H1 (cell line): Measurements from ENCODE around the gene THRB. TPM values are rescaled to one million over a fixed set of nuclear protein-coding genes. Genes with fewer than 3 reads are reported as not detected.

Experiments
- CTCF ChIA-PET: fragments of 300-600 bp; sonication (Branson Sonifier 250); formaldehyde crosslinking; loops from one replicate; lab custom pipeline; 2021; ENCODE audit not compliant: partially characterized antibody; lab: Charles Lee
- POLR2A ChIA-PET: fragments of 300-600 bp; sonication (Branson Sonifier 250); formaldehyde crosslinking; loops from one replicate; lab custom pipeline; 2021; ENCODE audit warnings: inconsistent platforms; ENCODE audit not compliant: partially characterized antibody; lab: Charles Lee
- DNase-seq, 2 experiments: peaks; one replicate each; pipeline versions ENCODE4 v3.0.0 to v3.0.0-alpha.2; 2010 to 2022; ENCODE audit warnings: low spot score in 2 of 2, low read depth in 1 of 2, mixed read lengths in 1 of 2
- FAIRE-seq: peaks from 2 replicates; lab custom pipeline; 2011; peaks lifted over from hg19 to GRCh38; lab: Jason Lieb, UNC
- H2AFZ ChIP-seq: 2 replicates; pipeline ENCODE4 v1.8.1; 2012; ENCODE audit warnings: low read length, inconsistent platforms
- H2AK5ac ChIP-seq: 2 replicates; pipeline ENCODE4 v1.6.1; 2013; ENCODE audit warnings: low read depth, low read length
- H2BK120ac ChIP-seq: replicated peaks from 2 replicates; pipeline ENCODE3; 2013; ENCODE audit warnings: low read depth, low read length, inconsistent platforms
- H2BK12ac ChIP-seq: 2 replicates; pipeline ENCODE4 v1.6.1; 2013; ENCODE audit warnings: low read depth, low read length
- H2BK15ac ChIP-seq: 2 replicates; pipeline ENCODE4 v1.6.1; 2013; ENCODE audit warnings: low read length
- H2BK20ac ChIP-seq: 2 replicates; pipeline ENCODE4 v1.6.1; 2013; ENCODE audit warnings: low read length
- H2BK5ac ChIP-seq: 2 replicates; pipeline ENCODE4 v1.6.1; 2013; ENCODE audit warnings: low read depth, low read length
- H3K14ac ChIP-seq: 2 replicates; pipeline ENCODE4 v1.6.1; 2013; ENCODE audit warnings: inconsistent platforms; ENCODE audit not compliant: insufficient read length
- H3K18ac ChIP-seq: 2 replicates; pipeline ENCODE4 v1.6.1; 2013; ENCODE audit warnings: low read length; ENCODE audit errors: extremely low read depth
- H3K23ac ChIP-seq: 2 replicates; pipeline ENCODE4 v1.6.1; 2013; ENCODE audit warnings: inconsistent platforms; ENCODE audit not compliant: insufficient read length
- H3K23me2 ChIP-seq: 2 replicates; pipeline ENCODE4 v1.6.1; 2013; ENCODE audit warnings: low read depth, low read length
- H3K27ac ChIP-seq: 2 replicates; pipeline ENCODE4 v1.6.1; 2011; ENCODE audit warnings: low read depth, low read length, inconsistent platforms
- H3K27me3 ChIP-seq, 4 experiments: replicated peaks in 1 of 4; 1 replicate in 1 of 4; 2 replicates in 3 of 4; pipeline versions ENCODE4 v1.6.1 to v1.8.1; 2011 to 2013; ENCODE audit warnings: low read length in 3 of 4, mild to moderate bottlenecking in 3 of 4, inconsistent platforms in 2 of 4, mixed read lengths in 2 of 4, moderate library complexity in 1 of 4; ENCODE audit not compliant: control insufficient read depth in 3 of 4, insufficient read depth in 3 of 4; ENCODE audit errors: extremely low read depth in 1 of 4
- H3K36me3 ChIP-seq, 4 experiments: 2 replicates each; pipeline versions ENCODE4 v1.6.1 to v1.8.1; 2011 to 2013; ENCODE audit warnings: mild to moderate bottlenecking in 4 of 4, low read length in 3 of 4, moderate library complexity in 2 of 4, control low read depth in 1 of 4, inconsistent platforms in 1 of 4; ENCODE audit not compliant: insufficient read depth in 4 of 4, control insufficient read depth in 2 of 4
- H3K4ac ChIP-seq: replicated peaks from 2 replicates; pipeline ENCODE3; 2013; ENCODE audit warnings: low read length, low read depth, mixed read lengths, inconsistent platforms; ENCODE audit not compliant: insufficient read length
- H3K4me1 ChIP-seq, 4 experiments: replicated peaks in 1 of 4; 1 replicate in 1 of 4; 2 replicates in 3 of 4; pipeline versions ENCODE4 v1.6.1 to v1.8.1; 2011 to 2013; ENCODE audit warnings: low read length in 3 of 4, inconsistent platforms in 2 of 4, mixed read lengths in 1 of 4; ENCODE audit not compliant: insufficient read depth in 4 of 4, control insufficient read depth in 3 of 4
- H3K4me2 ChIP-seq, 2 experiments: 2 replicates each; pipeline versions ENCODE4 v1.6.1 to v1.8.1; 2011 to 2013; ENCODE audit warnings: low read depth in 2 of 2, low read length in 2 of 2, control low read depth in 1 of 2, inconsistent platforms in 1 of 2, mild to moderate bottlenecking in 1 of 2; ENCODE audit not compliant: insufficient read depth in 1 of 2
- H3K4me3 ChIP-seq, 4 experiments: fragments of 200-600, 300-600 bp in 1 of 4; sonication (generic), shearing (Covaris generic), sonication (Bioruptor Twin) in 1 of 4; 2 replicates each; pipeline versions ENCODE4 v1.5.1 to v1.8.1; 2011 to 2016; ENCODE audit warnings: low read length in 4 of 4, low read depth in 3 of 4, control low read depth in 2 of 4, inconsistent platforms in 2 of 4, mild to moderate bottlenecking in 2 of 4, mixed read lengths in 1 of 4, moderate library complexity in 1 of 4; ENCODE audit not compliant: insufficient read depth in 2 of 4; ENCODE audit errors: extremely low read depth in 1 of 4
- H3K56ac ChIP-seq: replicated peaks from 2 replicates; pipeline ENCODE3; 2013; ENCODE audit warnings: low read depth, mild to moderate bottlenecking, mixed read lengths, low read length, inconsistent platforms; ENCODE audit not compliant: insufficient read length
- H3K79me1 ChIP-seq: 2 replicates; pipeline ENCODE4 v1.6.1; 2013; ENCODE audit warnings: low read depth, low read length, control low read depth
- H3K79me2 ChIP-seq, 2 experiments: 2 replicates each; pipeline versions ENCODE4 v1.6.1 to v1.8.1; 2012 to 2013; ENCODE audit warnings: low read length in 2 of 2, mild to moderate bottlenecking in 2 of 2, inconsistent platforms in 1 of 2; ENCODE audit not compliant: insufficient read depth in 2 of 2, control insufficient read depth in 1 of 2
- H3K9ac ChIP-seq, 4 experiments: replicated peaks in 1 of 4; 1 replicate in 1 of 4; 2 replicates in 3 of 4; pipeline versions ENCODE4 v1.6.1 to v1.8.1; 2011 to 2013; ENCODE audit warnings: low read depth in 3 of 4, low read length in 3 of 4, control low read depth in 2 of 4, mild to moderate bottlenecking in 2 of 4, moderate library complexity in 2 of 4, inconsistent platforms in 1 of 4; ENCODE audit errors: extremely low read depth in 1 of 4
- H3K9me3 ChIP-seq, 2 experiments: 2 replicates each; pipeline versions ENCODE4 v1.6.1 to v1.8.1; 2012 to 2013; ENCODE audit warnings: mild to moderate bottlenecking in 2 of 2, moderate library complexity in 2 of 2, control low read depth in 1 of 2, inconsistent platforms in 1 of 2, low read depth in 1 of 2, low read length in 1 of 2, mixed read lengths in 1 of 2; ENCODE audit not compliant: insufficient read depth in 2 of 2
- H4K20me1 ChIP-seq, 2 experiments: replicated peaks in 1 of 2; 2 replicates each; pipeline versions ENCODE3 to v1.8.1; 2011 to 2013; ENCODE audit warnings: inconsistent platforms in 2 of 2, low read length in 2 of 2, mild to moderate bottlenecking in 1 of 2; ENCODE audit not compliant: insufficient read depth in 2 of 2, control insufficient read depth in 1 of 2
- H4K5ac ChIP-seq: 2 replicates; pipeline ENCODE4 v1.6.1; 2013; ENCODE audit warnings: low read length, low read depth, mixed read lengths, inconsistent platforms; ENCODE audit not compliant: insufficient read length
- H4K8ac ChIP-seq: 2 replicates; pipeline ENCODE4 v1.8.0; 2013; ENCODE audit warnings: mild to moderate bottlenecking, moderate library complexity, low read length, inconsistent platforms; ENCODE audit not compliant: insufficient read depth; ENCODE audit errors: extremely low read depth
- H4K91ac ChIP-seq: replicated peaks from 2 replicates; pipeline ENCODE3; 2013; ENCODE audit warnings: low read length, mixed read lengths, inconsistent platforms; ENCODE audit not compliant: insufficient read length
- BCL11A ChIP-seq, 2 experiments: IDR thresholded peaks; one replicate each; pipeline ENCODE4 v1.6.1; 2011; ENCODE audit warnings: low read depth in 2 of 2, low read length in 2 of 2, mild to moderate bottlenecking in 2 of 2
- CBX8 ChIP-seq: fragments of 300-800, 300-1000 bp; sonication (generic); IDR thresholded peaks from 2 replicates; pipeline ENCODE4 v1.7.1; 2016; ENCODE audit warnings: low read depth, low read length, borderline replicate concordance
- CEBPB ChIP-seq: IDR thresholded peaks from 2 replicates; pipeline ENCODE4 v1.6.1; 2012; ENCODE audit warnings: low read depth, low read length
- CHD1 ChIP-seq: IDR thresholded peaks from 2 replicates; pipeline ENCODE4 v1.6.1; 2012; ENCODE audit warnings: low read depth, low read length, improper control_type of control experiment
- CHD2 ChIP-seq: IDR thresholded peaks from 2 replicates; pipeline ENCODE4 v1.6.1; 2012; ENCODE audit warnings: low read length, improper control_type of control experiment
- NANOG ChIP-seq: IDR thresholded peaks from 2 replicates; pipeline ENCODE4 v1.6.1; 2011; ENCODE audit warnings: low read length, low read depth, mild to moderate bottlenecking, inconsistent platforms; ENCODE audit not compliant: insufficient read depth, poor library complexity, severe bottlenecking
- POLR2AphosphoS5 ChIP-seq: IDR thresholded peaks from 2 replicates; pipeline ENCODE4 v1.6.1; 2011; ENCODE audit warnings: low read depth, low read length
- POU5F1 ChIP-seq: IDR thresholded peaks from 2 replicates; pipeline ENCODE4 v1.6.1; 2011; ENCODE audit warnings: low read depth, mild to moderate bottlenecking, low read length, moderate library complexity
- RAD21 ChIP-seq, 2 experiments: IDR thresholded peaks in 1 of 2; conservative IDR thresholded peaks in 1 of 2; 2 replicates each; pipeline ENCODE4 v1.6.1; 2011; ENCODE audit warnings: low read depth in 2 of 2, low read length in 2 of 2, improper control_type of control experiment in 1 of 2, inconsistent platforms in 1 of 2, mild to moderate bottlenecking in 1 of 2, moderate library complexity in 1 of 2
- RXRA ChIP-seq: IDR thresholded peaks from 2 replicates; pipeline ENCODE4 v1.6.1; 2011; ENCODE audit warnings: low read depth, mild to moderate bottlenecking, low read length, moderate library complexity; ENCODE audit not compliant: insufficient read depth
- SUZ12 ChIP-seq: fragments of 200-600 bp; sonication (generic); IDR thresholded peaks from 2 replicates; pipeline ENCODE4 v1.6.1; 2012; ENCODE audit warnings: mild to moderate bottlenecking, inconsistent platforms, low read length, moderate library complexity, mixed read lengths
- TBP ChIP-seq: IDR thresholded peaks from 2 replicates; pipeline ENCODE4 v1.6.1; 2011; ENCODE audit warnings: low read depth, low read length, improper control_type of control experiment
- WGBS, 2 experiments: shearing (Covaris generic) in 1 of 2; methylation state at CpG; one replicate each; pipeline versions ENCODE4 v1.1.6 to v1.1.7; 2013 to 2015; ENCODE audit warnings: low lambda C conversion rate in 2 of 2, mixed read lengths in 2 of 2, inconsistent platforms in 1 of 2, low coverage in 1 of 2, missing lambda C conversion rate in 1 of 2; ENCODE audit not compliant: insufficient replicate concordance in 2 of 2, insufficient coverage in 1 of 2, insufficient read length in 1 of 2; ENCODE audit errors: extremely low coverage in 1 of 2, missing lambda C conversion rate in 1 of 2; 5-methylcytosine and 5-hydroxymethylcytosine counted together
- polyA plus RNA-seq, 7 experiments: library from polyadenylated mRNA; depleted of rRNA in 3 of 7; stranded (reverse) in 5 of 7; unstranded in 2 of 7; fragments of >200 nt in 5 of 7; fragments of 200-250 nt in 2 of 7; gene quantifications; 1 replicate in 5 of 7; 2 replicates in 1 of 7; 4 replicates in 1 of 7; pipeline versions ENCODE4 v1.2.1 to v1.2.3, GENCODE V29; 2011 to 2013; ENCODE audit warnings: missing spikeins in 2 of 7, mixed read lengths in 2 of 7
- total RNA-seq: library from RNA; stranded (reverse); fragmentation: NEBNext Ultra II Directional; extraction: Animal tissue kit (Norgen Biotek cat#: 25700); gene quantifications from 2 replicates; pipeline ENCODE4 v1.2.1, GENCODE V29; 2021
- TF ChIP-seq, protein P1 (sequence below): IDR thresholded peaks from 2 replicates; pipeline ENCODE4 v1.6.1; 2011; ENCODE audit warnings: low read depth, mild to moderate bottlenecking, low read length; ENCODE audit not compliant: insufficient read depth

Gene THRB
- total and polyA plus RNA-seq, 2 of the 8 experiments (the other 6 are each of a cell fraction or from before 2014, with no cell fraction given) = 0.98 to 3.9 TPM

DNA sequence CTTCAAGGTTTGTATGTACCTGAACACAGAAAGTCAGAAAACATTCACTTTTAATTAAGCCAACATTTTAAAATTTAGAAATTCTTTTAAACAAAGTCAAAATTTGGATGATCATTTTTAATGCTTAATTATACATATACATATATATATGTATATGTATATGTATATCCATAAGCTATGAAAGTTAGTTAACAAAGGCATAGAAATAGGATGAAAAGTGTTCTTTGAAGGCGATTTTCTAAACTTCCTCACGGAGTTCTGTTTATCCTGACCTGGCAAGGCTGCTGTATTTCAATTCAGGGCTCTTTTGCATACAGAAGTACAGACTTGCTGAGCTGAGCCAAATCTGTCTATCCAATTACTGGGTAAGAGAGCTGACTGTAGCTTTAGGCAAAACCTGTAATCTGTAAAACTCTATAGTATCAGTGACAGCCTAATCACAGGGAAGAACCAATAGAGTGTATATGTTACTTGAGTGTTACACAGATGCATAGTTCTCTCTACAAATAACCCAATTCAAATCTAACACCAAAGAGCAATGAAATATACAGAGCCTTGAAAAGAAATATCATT lies 32.1 kb upstream of the THRB start:
- no peak overlapping the region for H3K4ac ChIP-seq
- DNase-seq (no peak), FAIRE-seq (no peak)
- no peak overlapping the region for H4K5ac ChIP-seq
- H3K14ac ChIP-seq = no peak overlapping the region
- H2BK20ac ChIP-seq = no peak overlapping the region
- no peak overlapping the region for H3K27ac ChIP-seq
- H2AFZ ChIP-seq = no peak overlapping the region
- no peak overlapping the region for H2BK12ac ChIP-seq
- H3K18ac ChIP-seq = no peak overlapping the region
- H3K9me3 ChIP-seq = no peaks in the 10 kb centered on the region
- H3K23me2 ChIP-seq = peaks cover 7% of the 10 kb centered on the region; the same call in 1 of the 2 replicates
- H3K4me3 ChIP-seq = no peak overlapping the region
- no peak overlapping the region for H3K23ac ChIP-seq
- POLR2A ChIA-PET = no interaction called here
- CTCF ChIA-PET = interaction anchor here (1.2 kb wide), 1 partner anchor 113 kb away, joined by 3 read pairs; no protein-coding TSS in a partner anchor
- no peak overlapping the region for H3K4me2 ChIP-seq
- H3K4me1 ChIP-seq = peaks cover 0 to 7% (median 4%) of the 10 kb centered on the region in 4 experiments; a peak in 5 of 7 replicates
- H4K20me1 ChIP-seq = no peaks in the 10 kb centered on the region
- 77% methylated on average over 2 of the region's 2 CpGs; no CpG with 5 or more reads in 1 of the 2 experiments for WGBS, 2 experiments
- H3K36me3 ChIP-seq = no peaks in the 10 kb centered on the region
- no peak overlapping the region for H2BK120ac ChIP-seq
- no peak overlapping the region for H3K9ac ChIP-seq
- H4K91ac ChIP-seq = no peak overlapping the region
- no peak overlapping the region for H2BK15ac ChIP-seq
- H3K79me1 ChIP-seq = no peaks in the 10 kb centered on the region
- H3K79me2 ChIP-seq = no peaks in the 10 kb centered on the region
- H2AK5ac ChIP-seq = no peak overlapping the region
- no peak overlapping the region for H2BK5ac ChIP-seq
- H3K27me3 ChIP-seq = peaks cover 10 to 16% (median 11%) of the 10 kb centered on the region in 4 experiments
- no peak overlapping the region for H3K56ac ChIP-seq
- H4K8ac ChIP-seq = no peak overlapping the region
- TF ChIP-seq NANOG (no peak), TBP (no peak), SUZ12 (no peak), BCL11A (IDR thresholded peaks at IDR 0.05; ENCODE audit: low read depth in 2 of 2, low read length in 2 of 2) (no peak), CEBPB (no peak), RAD21 (IDR thresholded peaks at IDR 0.05 in 1 of 2, conservative IDR thresholded peaks at IDR 0.05 in 1 of 2; ENCODE audit: low read depth in 2 of 2, low read length in 2 of 2) (no peak), CHD2 (no peak), CHD1 (no peak), CBX8 (no peak), RXRA (no peak), POU5F1 (no peak), POLR2AphosphoS5 (no peak)
- TF ChIP-seq, protein P1, sequence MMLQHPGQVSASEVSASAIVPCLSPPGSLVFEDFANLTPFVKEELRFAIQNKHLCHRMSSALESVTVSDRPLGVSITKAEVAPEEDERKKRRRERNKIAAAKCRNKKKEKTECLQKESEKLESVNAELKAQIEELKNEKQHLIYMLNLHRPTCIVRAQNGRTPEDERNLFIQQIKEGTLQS = no peak
